SJSA1 (cell line): ENCODE measurements around the gene PAXX. TPM values are rescaled to one million over a fixed set of nuclear protein-coding genes. Genes with fewer than 3 reads are reported as not detected.

Experiments
- DNase-seq, 2 experiments: peaks; one replicate each; pipeline ENCODE4 v3.0.0-alpha.2; 2015 to 2020; ENCODE audit warnings: low spot score in 2 of 2, low read depth in 1 of 2
- H3K27ac ChIP-seq: fragments of 250-450 bp; sonication (Bioruptor Pico); 2 replicates; pipeline ENCODE4 v1.5.1; 2020; ENCODE audit warnings: mild to moderate bottlenecking, moderate library complexity
- H3K27me3 ChIP-seq: fragments of 250-450 bp; sonication (Bioruptor Pico); replicated peaks from 2 replicates; pipeline ENCODE4 v1.5.1; 2020; ENCODE audit warnings: mild to moderate bottlenecking, moderate library complexity
- H3K36me3 ChIP-seq: fragments of 250-450 bp; sonication (Bioruptor Pico); 2 replicates; pipeline ENCODE4 v1.5.1; 2020; ENCODE audit warnings: mild to moderate bottlenecking
- H3K4me1 ChIP-seq: fragments of 250-450 bp; sonication (Bioruptor Pico); replicated peaks from 2 replicates; pipeline ENCODE4 v1.6.1; 2021; ENCODE audit warnings: mild to moderate bottlenecking
- H3K4me3 ChIP-seq: fragments of 250-450 bp; sonication (Bioruptor Pico); 2 replicates; pipeline ENCODE4 v1.5.1; 2020; ENCODE audit warnings: mild to moderate bottlenecking
- H3K9me3 ChIP-seq: fragments of 250-450 bp; sonication (Bioruptor Pico); replicated peaks from 2 replicates; pipeline ENCODE4 v1.5.1; 2020; ENCODE audit warnings: mild to moderate bottlenecking
- total RNA-seq: library from RNA; depleted of rRNA; stranded (reverse); fragments of >200 nt; shearing (Covaris generic); gene quantifications from 2 replicates; pipeline ENCODE4 v1.2.3, GENCODE V29; 2014

The PAXX gene
- total RNA-seq, 1 experiment from 2014 or later: 15.1 TPM

DNA sequence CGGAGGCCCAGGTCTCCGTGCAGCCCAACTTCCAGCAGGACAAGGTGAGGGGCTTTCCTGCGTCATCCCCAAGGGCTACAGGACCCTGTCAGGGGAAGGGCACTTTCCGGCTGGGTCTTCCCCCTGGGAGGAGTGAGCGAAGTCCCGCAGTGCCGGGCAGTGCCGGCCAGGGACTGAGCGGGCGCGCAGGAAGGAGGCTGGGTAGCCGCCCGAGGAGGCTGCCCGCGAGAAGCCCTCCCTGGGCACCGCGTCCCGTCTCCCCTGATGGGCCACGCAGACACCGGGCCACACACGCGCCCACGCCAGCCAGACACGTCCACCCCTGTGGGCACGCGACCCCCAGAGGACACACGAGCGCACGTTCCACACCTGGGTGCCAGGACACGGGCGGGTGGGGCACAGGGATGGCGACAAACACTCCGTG is 14.6 kb upstream of the PAXX start:
- H3K27ac ChIP-seq: no peak overlapping the region

DNA sequence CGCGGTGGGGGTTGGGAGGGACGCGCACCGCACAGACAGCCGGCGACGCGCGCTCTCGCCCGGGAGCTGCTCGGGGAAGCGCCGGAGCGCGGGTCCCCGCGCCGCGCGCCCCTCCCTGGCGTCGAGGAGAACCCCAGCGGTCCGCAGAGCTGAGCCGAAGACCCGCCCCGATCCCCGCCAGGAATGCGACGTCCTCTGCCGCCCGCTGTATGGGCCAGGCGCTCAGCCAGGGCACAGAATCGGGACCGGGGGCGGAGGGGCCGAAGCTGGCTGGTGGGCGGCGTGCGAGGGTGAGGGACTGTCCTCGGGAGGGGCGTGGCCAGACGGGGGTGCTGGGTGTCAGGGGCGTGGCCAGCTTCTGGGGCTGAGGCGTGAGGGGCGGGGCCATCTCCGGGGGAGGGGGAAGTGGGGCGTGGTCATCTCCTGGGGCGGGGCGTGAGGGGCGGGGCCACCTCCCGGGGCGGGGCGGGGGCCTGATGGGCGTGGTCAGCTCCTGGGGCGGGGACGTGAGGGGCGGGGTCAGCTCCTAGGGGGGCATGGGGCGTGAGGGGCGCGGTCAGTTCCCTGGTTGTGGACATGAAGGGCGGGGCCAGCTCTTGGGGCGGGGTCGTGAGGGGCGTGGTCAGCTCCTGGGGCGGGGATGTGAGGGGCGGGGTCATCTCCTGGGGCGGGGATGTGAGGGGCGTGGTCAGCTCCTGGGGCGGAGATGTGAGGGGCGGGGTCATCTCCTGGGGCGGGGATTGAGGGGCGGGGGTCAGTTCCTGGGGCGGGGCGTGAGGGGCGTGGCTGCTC is 14.0 kb upstream of the PAXX start:
- Histone ChIP-seq H3K4me3 (peak overlapping the region; percentile 12; the same call in 1 of the 2 replicates), H3K27me3 (peaks cover 7% of the 10 kb centered on the region; the same call in 1 of the 2 replicates), H3K36me3 (no peaks in the 10 kb centered on the region), H3K4me1 (peaks cover 24% of the 10 kb centered on the region), H3K9me3 (no peaks in the 10 kb centered on the region), H3K27ac (no peak overlapping the region)
- no peak for DNase-seq

More for the DNA sequence above, 14.6 kb upstream of the PAXX start:
- Histone ChIP-seq H3K4me1 (peaks cover 24% of the 10 kb centered on the region), H3K9me3 (no peaks in the 10 kb centered on the region), H3K4me3 (no peak overlapping the region), H3K27me3 (peaks cover 7% of the 10 kb centered on the region; the same call in 1 of the 2 replicates), H3K36me3 (no peaks in the 10 kb centered on the region)
- DNase-seq: no peak

DNA sequence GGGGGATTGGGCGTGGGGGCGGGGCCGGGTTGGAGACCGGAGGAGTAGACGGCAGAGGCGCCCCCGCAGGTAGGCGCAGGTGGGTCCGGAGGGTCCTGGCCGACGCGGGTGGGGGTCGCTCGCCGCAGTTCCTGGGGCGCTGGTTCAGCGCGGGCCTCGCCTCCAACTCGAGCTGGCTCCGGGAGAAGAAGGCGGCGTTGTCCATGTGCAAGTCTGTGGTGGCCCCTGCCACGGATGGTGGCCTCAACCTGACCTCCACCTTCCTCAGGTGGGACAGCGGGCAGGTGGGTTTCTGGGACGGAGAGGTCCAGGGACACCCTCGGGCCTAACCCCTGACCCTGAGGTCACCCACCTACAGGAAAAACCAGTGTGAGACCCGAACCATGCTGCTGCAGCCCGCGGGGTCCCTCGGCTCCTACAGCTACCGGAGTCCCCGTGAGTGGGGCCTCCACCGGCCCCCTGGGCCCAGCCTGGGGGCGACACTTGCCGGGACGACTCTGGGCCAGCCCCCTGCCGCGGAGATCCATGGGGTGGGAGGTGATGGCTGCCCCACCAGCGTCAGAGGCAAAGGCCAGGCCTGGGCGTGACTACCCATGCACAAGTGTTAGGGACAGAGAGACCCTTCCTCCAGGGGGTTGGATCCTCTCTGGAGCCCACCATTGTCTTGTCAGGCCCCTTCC is 13.2 kb upstream of the PAXX start:
- H3K27me3 ChIP-seq: peaks cover 7% of the 10 kb centered on the region; the same call in 1 of the 2 replicates
- peaks cover 24% of the 10 kb centered on the region for H3K4me1 ChIP-seq
- H3K27ac ChIP-seq: no peak overlapping the region
- no peaks in the 10 kb centered on the region for H3K9me3 ChIP-seq
- no peak for DNase-seq
- H3K4me3 ChIP-seq: no peak overlapping the region
- H3K36me3 ChIP-seq: no peaks in the 10 kb centered on the region

DNA sequence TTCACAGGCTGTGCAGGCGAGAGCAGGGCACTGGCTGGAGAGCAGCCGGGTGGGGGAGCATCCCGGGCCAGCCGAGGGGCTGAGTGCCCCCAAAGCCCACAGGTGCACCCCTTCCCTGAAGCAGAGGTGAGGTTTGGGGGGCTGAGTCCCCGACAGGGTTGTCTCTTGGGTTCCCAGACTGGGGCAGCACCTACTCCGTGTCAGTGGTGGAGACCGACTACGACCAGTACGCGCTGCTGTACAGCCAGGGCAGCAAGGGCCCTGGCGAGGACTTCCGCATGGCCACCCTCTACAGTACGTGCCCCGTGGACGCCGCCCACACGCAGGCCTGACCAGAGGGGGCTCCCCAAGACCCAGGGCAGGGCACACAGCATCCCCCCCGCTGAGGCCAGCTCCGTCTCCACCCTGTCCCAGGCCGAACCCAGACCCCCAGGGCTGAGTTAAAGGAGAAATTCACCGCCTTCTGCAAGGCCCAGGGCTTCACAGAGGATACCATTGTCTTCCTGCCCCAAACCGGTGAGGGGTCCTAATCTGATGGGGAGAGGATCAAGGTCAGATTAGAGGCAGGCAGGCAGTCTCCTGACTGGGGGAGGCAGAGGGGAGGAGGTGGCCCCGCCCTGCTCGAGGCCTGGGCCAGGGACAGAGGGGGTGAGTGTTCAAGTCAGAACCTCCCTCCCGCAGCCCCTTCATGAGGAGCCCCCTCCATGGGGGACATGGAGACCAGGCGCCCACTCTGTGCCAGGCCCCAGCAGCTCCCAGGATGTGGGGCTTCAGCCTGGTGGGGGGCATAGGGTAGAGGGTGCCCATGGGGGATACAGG is 12.2 kb upstream of the PAXX start:
- Histone ChIP-seq H3K4me1 (peaks cover 24% of the 10 kb centered on the region), H3K4me3 (no peak overlapping the region), H3K9me3 (no peaks in the 10 kb centered on the region), H3K36me3 (no peaks in the 10 kb centered on the region), H3K27ac (no peak overlapping the region), H3K27me3 (peaks cover 7% of the 10 kb centered on the region; the same call in 1 of the 2 replicates)
- DNase-seq: no peak

DNA sequence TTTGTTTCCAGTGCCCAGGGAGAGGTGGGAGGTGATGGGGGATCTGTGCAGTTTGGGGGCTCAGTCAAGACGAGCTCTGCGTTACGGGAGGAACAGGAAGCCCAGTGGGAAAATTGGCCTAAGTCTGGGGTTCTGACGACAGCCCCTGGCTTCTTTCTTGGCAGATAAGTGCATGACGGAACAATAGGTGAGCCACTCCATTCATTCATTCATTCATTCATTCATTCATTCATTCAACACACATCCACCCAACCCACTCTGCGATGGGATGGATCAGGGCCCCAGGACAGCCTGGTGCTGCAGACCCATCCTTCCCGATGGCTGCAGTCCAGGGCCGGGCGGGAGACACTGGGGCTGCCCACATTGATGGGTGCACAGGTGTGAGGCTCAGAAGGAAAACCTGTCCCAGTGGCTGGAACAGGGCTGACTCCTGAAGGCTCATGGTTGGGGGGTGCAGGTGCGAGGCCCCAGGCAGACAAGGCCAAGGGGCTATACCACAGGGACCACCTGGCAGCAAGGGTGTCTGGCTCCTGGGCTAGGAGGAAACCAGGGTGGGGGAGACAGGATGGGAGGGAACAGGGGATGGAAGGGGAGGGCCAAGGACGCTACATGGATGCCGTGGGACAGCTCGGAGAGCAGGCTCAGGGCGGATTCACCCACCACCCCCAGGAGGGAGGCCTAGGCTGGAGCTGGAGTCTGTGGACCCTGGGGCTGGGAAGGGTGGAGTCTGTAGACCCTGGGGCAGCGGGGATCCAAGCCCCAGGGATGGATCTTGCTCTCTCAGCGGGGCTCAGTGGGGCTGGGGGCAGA is 11.3 kb upstream of the PAXX start:
- peak overlapping the region; percentile 34; the same call in 1 of the 2 replicates for H3K27ac ChIP-seq
- no peak for DNase-seq
- peaks cover 24% of the 10 kb centered on the region for H3K4me1 ChIP-seq
- no peaks in the 10 kb centered on the region for H3K9me3 ChIP-seq
- no peak overlapping the region for H3K4me3 ChIP-seq
- H3K36me3 ChIP-seq: no peaks in the 10 kb centered on the region
- peaks cover 5% of the 10 kb centered on the region for H3K27me3 ChIP-seq

DNA sequence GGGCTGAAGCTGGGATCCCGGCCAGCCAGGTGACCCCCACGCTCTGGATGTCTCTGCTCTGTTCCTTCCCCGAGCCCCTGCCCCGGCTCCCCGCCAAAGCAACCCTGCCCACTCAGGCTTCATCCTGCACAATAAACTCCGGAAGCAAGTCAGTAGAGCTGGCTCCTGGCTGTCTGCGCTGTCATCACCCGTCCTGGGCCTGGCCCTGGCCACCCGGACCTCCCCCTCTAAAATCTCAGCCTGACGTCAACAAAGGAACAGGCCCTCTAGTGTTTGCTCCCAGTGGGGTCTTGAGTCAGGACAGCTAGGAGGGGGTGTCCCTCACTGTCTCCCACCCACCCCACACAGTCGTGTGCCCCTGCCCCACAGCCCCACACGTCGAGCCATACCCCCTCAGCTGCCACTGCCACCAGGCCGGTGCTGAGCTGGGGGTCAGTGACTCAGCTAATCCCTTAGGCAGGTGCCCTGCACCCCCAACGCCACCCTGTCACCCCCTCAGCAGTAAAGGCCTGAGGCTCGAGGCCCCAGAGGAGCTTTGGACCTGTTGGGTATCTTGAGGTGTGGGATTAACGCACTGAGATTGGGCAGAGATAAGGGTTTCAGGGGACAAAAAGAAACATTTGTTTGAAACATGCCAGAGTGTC is 10.5 kb upstream of the PAXX start:
- DNase-seq: peak; percentile 35 to 80
- H3K27ac ChIP-seq: peak overlapping the region; percentile 34
- no peak overlapping the region for H3K4me3 ChIP-seq
- no peaks in the 10 kb centered on the region for H3K36me3 ChIP-seq
- H3K4me1 ChIP-seq: peaks cover 24% of the 10 kb centered on the region
- H3K9me3 ChIP-seq: no peaks in the 10 kb centered on the region
- peaks cover 5% of the 10 kb centered on the region for H3K27me3 ChIP-seq

DNA sequence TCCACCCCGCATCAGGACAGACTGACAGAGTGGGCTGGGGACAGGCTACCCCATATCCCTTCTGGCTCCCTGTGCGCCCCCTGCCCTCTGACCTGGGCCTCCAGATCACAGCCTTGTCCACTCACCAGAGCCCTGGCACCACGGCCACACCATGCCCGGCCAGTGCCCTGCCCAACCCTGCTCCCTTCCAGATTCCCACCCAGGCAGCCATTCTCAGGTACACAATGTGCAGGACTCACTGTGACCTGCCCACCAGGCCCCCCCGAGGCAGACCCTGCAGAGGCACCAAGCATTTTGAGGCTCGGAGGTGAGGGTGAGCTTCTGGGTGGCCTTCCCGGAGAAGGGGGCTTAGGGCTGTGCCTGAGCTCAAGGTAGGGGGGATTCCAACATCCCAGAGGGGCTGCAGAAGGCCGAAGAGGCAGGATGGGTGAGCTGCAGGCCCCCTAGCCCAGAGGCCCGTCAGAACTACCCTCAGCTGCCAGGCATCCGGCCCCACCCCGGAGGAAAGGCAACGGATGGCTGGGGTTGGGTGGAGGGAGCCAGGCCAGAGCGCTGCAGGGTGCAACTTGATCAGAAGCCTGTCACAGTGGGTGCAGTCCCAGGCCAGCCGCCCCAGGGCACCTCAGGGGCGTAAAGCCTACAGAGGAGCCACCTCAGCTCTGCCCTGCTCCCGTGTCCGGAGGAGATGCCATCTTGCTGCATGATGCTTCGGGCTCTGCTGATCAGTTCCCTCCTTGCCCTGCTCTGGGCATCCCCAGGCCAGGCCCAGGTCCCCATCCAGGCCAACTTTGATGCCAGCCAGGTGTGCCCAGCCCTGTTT is 9.8 kb upstream of the PAXX start, which contains the start of gene LCNL1:
Gene LCNL1 (plus strand): TSS at position 762 of the 820 bp plus-strand sequence. CDS start 594 bp downstream, outside the sequence.
- H3K4me3 ChIP-seq: no peak within 1 kb of the TSS
- peak within 1 kb of the TSS; percentile 33 for H3K27ac ChIP-seq
- no peaks in the 10 kb centered on the region for H3K9me3 ChIP-seq
- no peaks in the 10 kb centered on the region for H3K36me3 ChIP-seq
- H3K27me3 ChIP-seq: peaks cover 5% of the 10 kb centered on the region
- H3K4me1 ChIP-seq: peaks cover 24% of the 10 kb centered on the region
- DNase-seq: no peak

DNA sequence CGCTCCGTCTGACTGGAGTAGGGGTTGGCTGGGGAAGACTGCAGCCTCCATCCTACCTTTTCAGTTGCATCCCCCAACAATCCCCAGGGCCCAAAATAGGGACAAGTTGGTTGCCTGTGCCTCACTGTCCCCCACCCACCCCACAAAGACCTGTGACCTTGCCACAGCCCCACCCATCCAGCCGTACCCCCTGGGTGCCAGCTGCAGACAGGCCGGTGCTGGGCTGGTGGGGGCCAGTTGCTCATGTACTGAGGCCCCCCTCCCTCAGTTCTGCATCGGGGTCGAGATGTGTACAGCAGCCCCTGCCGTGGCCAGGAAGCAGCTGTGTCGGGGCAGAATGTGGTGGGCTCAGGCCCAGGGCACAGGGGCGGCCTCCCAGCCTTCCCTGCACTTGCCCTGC is 9.1 kb upstream of the PAXX start:
- H3K36me3 ChIP-seq: no peaks in the 10 kb centered on the region
- DNase-seq: no peak

DNA sequence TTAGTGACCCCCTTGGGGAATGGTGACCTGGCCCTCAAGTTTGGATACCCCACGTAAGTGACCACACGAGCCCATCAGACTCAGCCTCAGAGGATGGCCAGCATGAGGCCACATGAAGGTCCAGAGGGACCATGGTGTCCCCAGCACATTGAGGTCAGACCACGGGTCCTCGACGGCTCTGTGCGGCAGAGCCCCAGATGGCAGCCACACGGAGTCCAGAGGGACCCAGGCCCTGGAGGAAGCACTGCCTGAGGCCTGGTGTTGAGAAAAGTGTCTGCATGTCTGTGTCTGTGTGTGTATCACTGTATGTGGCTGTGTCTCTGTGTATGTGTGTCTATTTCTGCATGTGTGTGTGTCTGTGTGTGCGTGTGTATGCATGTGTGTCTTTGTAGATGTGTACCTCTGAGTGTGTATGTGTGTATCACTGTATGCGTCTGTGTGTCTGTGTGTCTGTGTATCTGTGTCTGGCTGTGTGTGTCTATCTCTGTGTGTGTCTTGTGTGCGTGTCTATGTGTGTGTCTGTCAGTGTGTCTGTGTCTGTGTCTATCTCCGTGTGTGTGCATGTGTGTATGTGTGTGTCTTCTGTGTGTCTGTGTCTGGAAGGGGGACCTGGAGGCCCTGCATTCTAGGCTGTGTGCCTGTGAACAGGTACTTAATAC is 8.4 kb upstream of the PAXX start:
- no peaks in the 10 kb centered on the region for H3K36me3 ChIP-seq
- H3K4me1 ChIP-seq: peaks cover 18% of the 10 kb centered on the region
- no peak overlapping the region for H3K27ac ChIP-seq
- no peaks in the 10 kb centered on the region for H3K9me3 ChIP-seq
- no peaks in the 10 kb centered on the region; the same call in 1 of the 2 replicates for H3K27me3 ChIP-seq
- H3K4me3 ChIP-seq: no peak overlapping the region
- no peak for DNase-seq

More for the DNA sequence above, 9.1 kb upstream of the PAXX start:
- Histone ChIP-seq H3K27me3 (no peaks in the 10 kb centered on the region; the same call in 1 of the 2 replicates), H3K9me3 (no peaks in the 10 kb centered on the region), H3K4me3 (no peak overlapping the region), H3K27ac (no peak overlapping the region), H3K4me1 (peaks cover 18% of the 10 kb centered on the region)

DNA sequence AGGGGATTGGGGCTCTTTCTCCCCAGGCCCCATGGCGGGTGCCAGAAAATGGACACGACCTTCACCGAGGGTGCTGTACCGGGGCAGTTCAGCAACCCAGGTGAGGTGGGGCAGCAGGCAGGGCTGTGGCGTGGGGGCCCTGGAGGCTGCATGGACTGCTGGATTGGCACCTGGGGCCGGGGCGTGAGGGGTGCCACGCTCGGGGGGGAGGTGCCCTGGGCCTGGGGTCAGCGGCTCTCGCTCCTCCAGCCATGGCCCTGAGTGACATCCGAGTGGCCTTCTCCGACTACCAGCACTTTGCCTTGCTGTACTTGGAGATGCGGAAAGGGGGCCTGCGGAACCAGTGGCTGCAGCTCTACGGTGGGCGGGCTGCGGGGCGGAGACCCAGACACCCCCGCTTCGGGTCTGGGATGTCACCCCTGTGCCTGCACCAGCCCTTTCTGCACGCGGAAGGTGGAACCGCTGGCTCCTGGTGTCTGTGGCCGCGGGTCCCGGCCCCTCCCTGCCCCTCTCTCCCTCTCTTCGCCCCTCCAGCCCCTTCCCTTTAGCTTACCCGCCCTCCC is 7.7 kb upstream of the PAXX start:
- H3K27ac ChIP-seq: no peak overlapping the region
- peaks cover 18% of the 10 kb centered on the region for H3K4me1 ChIP-seq
- H3K27me3 ChIP-seq: no peaks in the 10 kb centered on the region; the same call in 1 of the 2 replicates
- no peaks in the 10 kb centered on the region for H3K36me3 ChIP-seq
- no peak overlapping the region for H3K4me3 ChIP-seq
- no peak for DNase-seq
- H3K9me3 ChIP-seq: no peaks in the 10 kb centered on the region

DNA sequence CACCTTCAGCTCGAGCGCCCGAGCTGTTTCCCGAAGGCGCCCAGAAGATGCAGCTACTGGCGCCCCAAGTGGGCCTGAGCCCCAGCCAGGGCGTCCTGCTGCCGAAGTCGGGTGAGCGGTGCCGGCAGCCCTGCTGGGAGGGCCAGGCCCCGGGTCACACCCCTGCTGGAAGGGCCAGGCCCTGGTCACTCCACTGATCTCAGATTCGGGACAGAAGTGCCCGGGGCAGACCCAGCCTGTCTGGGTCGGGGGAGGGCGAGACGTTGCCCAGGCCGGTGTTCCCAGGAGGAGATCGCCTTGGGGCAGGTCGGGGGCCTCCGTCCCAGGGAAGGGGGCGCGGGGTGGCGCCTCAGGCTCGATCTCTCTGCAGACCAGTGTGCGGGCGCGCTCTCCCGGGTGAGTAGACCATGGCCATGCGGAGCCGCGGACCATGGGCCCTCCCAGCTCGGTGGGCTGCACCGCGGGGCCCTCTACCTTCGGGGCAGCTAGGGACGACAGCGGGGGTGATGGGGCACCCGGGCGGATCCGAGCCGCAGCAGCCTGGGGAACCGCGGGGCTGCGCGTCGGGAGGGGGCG is 7.1 kb upstream of the PAXX start:
- Histone ChIP-seq H3K27ac (no peak overlapping the region), H3K9me3 (no peaks in the 10 kb centered on the region), H3K4me3 (no peak overlapping the region), H3K4me1 (peaks cover 18% of the 10 kb centered on the region), H3K27me3 (no peaks in the 10 kb centered on the region; the same call in 1 of the 2 replicates), H3K36me3 (no peaks in the 10 kb centered on the region)
- no peak for DNase-seq
